K562 (cell line): ENCODE measurements around the gene SLC15A3. TPM values are rescaled to one million over a fixed set of nuclear protein-coding genes. Genes with fewer than 3 reads are reported as not detected.
A peak's percentile ranks its signal among the peaks of the same experiment; 100 is the strongest.

Experiments used
- CAMTA2 ChIP-seq: fragments of 250-450 bp; sonication (Bioruptor Pico); conservative IDR thresholded peaks from 2 replicates; pipeline ENCODE4 v1.5.1; 2022
- CHD1 ChIP-seq: fragments of 200-600 bp; sonication (generic); IDR thresholded peaks from one replicate; pipeline ENCODE4 v1.6.1; 2012; ENCODE audit warnings: mild to moderate bottlenecking, moderate library complexity, low read length, inconsistent platforms
- CTCFL ChIP-seq: IDR thresholded peaks from 2 replicates; pipeline ENCODE4 v1.6.1; 2011; ENCODE audit warnings: borderline replicate concordance, low read depth, mild to moderate bottlenecking, moderate library complexity, low read length; ENCODE audit not compliant: insufficient read depth, poor library complexity, severe bottlenecking
- CXXC5 ChIP-seq: fragments of 250-450 bp; sonication (Bioruptor Pico); IDR thresholded peaks from 2 replicates; pipeline ENCODE4 v1.8.0; 2022; ENCODE audit warnings: inconsistent platforms, mild to moderate bottlenecking, moderate library complexity
- EZH2 ChIP-seq: IDR thresholded peaks from 2 replicates; pipeline ENCODE4 v1.6.1; 2012; ENCODE audit warnings: low read depth, mild to moderate bottlenecking, inconsistent platforms, low read length, borderline replicate concordance
- FOXK1 ChIP-seq: sonication (generic); formaldehyde crosslinking; IDR thresholded peaks from 2 replicates; pipeline ENCODE4 v1.8.0; 2022; ENCODE audit warnings: missing genetic modification reagents, mild to moderate bottlenecking, borderline replicate concordance
- HDAC8 ChIP-seq: fragments of 450-650 bp; IDR thresholded peaks from 2 replicates; pipeline ENCODE4 v1.6.1; 2016; ENCODE audit warnings: mild to moderate bottlenecking, missing genetic modification characterization, moderate library complexity, missing compliant biosample characterization
- HLTF ChIP-seq: fragments of 450-650 bp; IDR thresholded peaks from 2 replicates; pipeline ENCODE4 v1.6.1; 2016
- HOXB6 ChIP-seq: fragments of 250-450 bp; sonication (Bioruptor Pico); IDR thresholded peaks from 2 replicates; pipeline ENCODE4 v1.5.1; 2022; ENCODE audit warnings: mild to moderate bottlenecking, borderline replicate concordance
- JUN ChIP-seq, 2 experiments: sonication (generic) in 1 of 2; formaldehyde crosslinking in 1 of 2; IDR thresholded peaks; 2 replicates each; pipeline versions ENCODE4 v1.6.1 to v1.8.0; 2012 to 2022; ENCODE audit warnings: borderline replicate concordance in 2 of 2, mild to moderate bottlenecking in 2 of 2, improper control_type of control experiment in 1 of 2, low read depth in 1 of 2, low read length in 1 of 2, missing genetic modification reagents in 1 of 2
- MAZ ChIP-seq, 2 experiments: fragments of 450-650 bp in 1 of 2; sonication (generic) in 1 of 2; formaldehyde crosslinking; IDR thresholded peaks in 1 of 2; conservative IDR thresholded peaks in 1 of 2; 2 replicates each; pipeline versions ENCODE4 v1.4.0 to v1.5.0; 2020; ENCODE audit warnings: mild to moderate bottlenecking in 1 of 2, missing genetic modification reagents in 1 of 2
- PCBP1 ChIP-seq: fragments of 200-400 bp; formaldehyde crosslinking; IDR thresholded peaks from 2 replicates; pipeline ENCODE4 v1.6.1; 2018; ENCODE audit warnings: mild to moderate bottlenecking, low read depth, low read length; ENCODE audit not compliant: poor library complexity, severe bottlenecking
- SMAD4 ChIP-seq: fragments of 250-450 bp; sonication (Bioruptor Pico); conservative IDR thresholded peaks from 2 replicates; pipeline ENCODE4 v1.8.0; 2021; ENCODE audit warnings: inconsistent platforms, mild to moderate bottlenecking, moderate library complexity
- SUPT5H ChIP-seq: fragments of 450-650 bp; IDR thresholded peaks from 2 replicates; pipeline ENCODE4 v1.6.1; 2016
- THAP12 ChIP-seq: fragments of 250-450 bp; sonication (Bioruptor Pico); IDR thresholded peaks from 2 replicates; pipeline ENCODE4 v1.9.0; 2021; ENCODE audit warnings: mild to moderate bottlenecking, inconsistent platforms
- U2AF1 ChIP-seq: fragments of 200-400 bp; formaldehyde crosslinking; optimal IDR thresholded peaks from 2 replicates; pipeline ENCODE3; 2017; ENCODE audit warnings: mild to moderate bottlenecking, low read depth, low read length, moderate library complexity
- ZBTB12 ChIP-seq: fragments of 250-450 bp; sonication (Bioruptor Pico); IDR thresholded peaks from 2 replicates; pipeline ENCODE4 v1.4.0; 2020
- ZNF12 ChIP-seq: sonication (generic); formaldehyde crosslinking; IDR thresholded peaks from 2 replicates; pipeline ENCODE4 v1.4.0; 2020; ENCODE audit warnings: mild to moderate bottlenecking, missing genetic modification reagents
- ZNF584 ChIP-seq: fragments of 200-800 bp; sonication (Bioruptor generic); IDR thresholded peaks from 2 replicates; pipeline ENCODE4 v1.6.1; 2016; ENCODE audit warnings: low read depth, mild to moderate bottlenecking, missing genetic modification characterization, missing compliant biosample characterization
- ZNF695 ChIP-seq: fragments of 450-650 bp; formaldehyde crosslinking; IDR thresholded peaks from 2 replicates; pipeline ENCODE4 v1.4.0; 2020; ENCODE audit warnings: mild to moderate bottlenecking, moderate library complexity
- ZNF75A ChIP-seq: fragments of 450-650 bp; formaldehyde crosslinking; IDR thresholded peaks from 2 replicates; pipeline ENCODE4 v1.4.0; 2020; ENCODE audit warnings: mild to moderate bottlenecking
- polyA plus RNA-seq, 8 experiments: library from polyadenylated mRNA; depleted of rRNA in 4 of 8; stranded (reverse) in 5 of 8; unstranded in 3 of 8; fragments of >200 nt; fragmentation: Nextera tagmentation in 2 of 8; fragmentation: Illumina TruSeq in 1 of 8; extraction: Ambion mirVana in 2 of 8; extraction: Trizol in 1 of 8; gene quantifications; 2 replicates each; pipeline versions ENCODE4 v1.2.1 to v1.2.3, GENCODE V29; 2011 to 2014; ENCODE audit warnings: inconsistent platforms in 1 of 8, missing spikeins in 1 of 8
- total RNA-seq, 7 experiments: library from RNA; depleted of rRNA in 6 of 7; stranded (reverse); fragments of >200 nt in 6 of 7; fragmentation: Illumina TruSeq in 2 of 7; extraction: Trizol in 2 of 7; gene quantifications; 2 replicates each; pipeline versions ENCODE4 v1.2.1 to v1.2.3, GENCODE V29; 2011 to 2021; ENCODE audit warnings: low replicate concordance in 1 of 7

SLC15A3 gene
- total and polyA plus RNA-seq, 9 of the 15 experiments (the other 6 are each of a cell fraction or from before 2014, with no cell fraction given), result 0.07 to 0.27 TPM; not detected in 7

GRCh38 chr11:60913793-60914632, 38.0 kb downstream of the SLC15A3 start, which contains the start of gene TMEM109 (continued):
- TF ChIP-seq MAZ (CRISPR knock-in tag; conservative IDR thresholded peaks at IDR 0.05 in 1 of 2, IDR thresholded peaks at IDR 0.05 in 1 of 2) (peak; percentile 42 to 59; a peak in 3 of 4 replicates), SUPT5H (peak; percentile 70), JUN (IDR thresholded peaks at IDR 0.05; ENCODE audit: borderline replicate concordance, low read depth, low read length) (peak; percentile 46; the same call in 1 of the 2 replicates), JUN (CRISPR knock-in tag; IDR thresholded peaks at IDR 0.05; ENCODE audit: borderline replicate concordance) (peak; percentile 71; the same call in 1 of the 2 replicates), CXXC5 (CRISPR knock-in tag) (peak; percentile 80), HLTF (0 out of 2 replicates have a peak, but pooled peaks have one; percentile 22), ZNF695 (CRISPR knock-in tag) (no peak), CAMTA2 (CRISPR knock-in tag) (no peak), PCBP1 (peak; percentile 85), ZNF12 (CRISPR knock-in tag) (peak; percentile 61), CHD1 (peak; percentile 58), EZH2 (no peak), THAP12 (CRISPR knock-in tag) (no peak), ZBTB12 (CRISPR knock-in tag) (no peak), FOXK1 (CRISPR knock-in tag) (no peak), HDAC8 (peak; percentile 80), HOXB6 (CRISPR knock-in tag) (no peak), ZNF75A (CRISPR knock-in tag) (0 out of 2 replicates have a peak, but pooled peaks have one; percentile 43), ZNF584 (CRISPR knock-in tag) (no peak), SMAD4 (CRISPR knock-in tag) (no peak), U2AF1 (no peak), CTCFL (no peak)
